GM23338 (cell line): Measurements from ENCODE around the gene UBA6.

Experiments used
- CREB1 ChIP-seq: fragments of 250-450 bp; sonication (Bioruptor Pico); IDR thresholded peaks from 2 replicates; pipeline ENCODE4 v1.5.0; 2020; ENCODE audit warnings: low read depth, mild to moderate bottlenecking, moderate library complexity
- CTCF ChIP-seq, 2 experiments: fragments of 200-600 bp in 1 of 2; sonication (generic) in 1 of 2; conservative IDR thresholded peaks; 2 replicates each; pipeline versions ENCODE4 v1.5.1 to v1.6.1; 2016 to 2017; ENCODE audit warnings: antibody characterized with exemption in 2 of 2, low read depth in 2 of 2, mild to moderate bottlenecking in 2 of 2, moderate library complexity in 1 of 2
- ETS1 ChIP-seq: IDR thresholded peaks from 2 replicates; pipeline ENCODE4 v1.6.1; 2016; ENCODE audit warnings: antibody characterized with exemption
- EZH2 ChIP-seq: fragments of 200-600 bp; sonication (generic); IDR thresholded peaks from one replicate; pipeline ENCODE4 v1.8.0; 2017; ENCODE audit warnings: antibody characterized with exemption, mild to moderate bottlenecking, low read depth; ENCODE audit not compliant: unreplicated experiment
- EZH2phosphoT487 ChIP-seq: fragments of 200-600 bp; sonication (generic); IDR thresholded peaks from one replicate; pipeline ENCODE4 v1.8.1; 2018; ENCODE audit warnings: antibody characterized with exemption; ENCODE audit not compliant: unreplicated experiment
- JUNB ChIP-seq: IDR thresholded peaks from one replicate; pipeline ENCODE4 v1.6.1; 2016; ENCODE audit warnings: antibody characterized with exemption; ENCODE audit not compliant: unreplicated experiment
- NANOG ChIP-seq: IDR thresholded peaks from 2 replicates; pipeline ENCODE4 v1.6.1; 2016; ENCODE audit warnings: antibody characterized with exemption, borderline replicate concordance
- POLR2AphosphoS5 ChIP-seq: IDR thresholded peaks from 2 replicates; pipeline ENCODE4 v1.6.1; 2016; ENCODE audit warnings: antibody characterized with exemption, low read depth
- REST ChIP-seq: IDR thresholded peaks from one replicate; pipeline ENCODE4 v1.6.1; 2018; ENCODE audit warnings: antibody characterized with exemption; ENCODE audit not compliant: unreplicated experiment
- STAT1 ChIP-seq: IDR thresholded peaks from one replicate; pipeline ENCODE4 v1.6.1; 2016; ENCODE audit warnings: antibody characterized with exemption; ENCODE audit not compliant: unreplicated experiment
- ZNF331 ChIP-seq: fragments of 250-450 bp; sonication (Bioruptor Pico); IDR thresholded peaks from 2 replicates; pipeline ENCODE4 v1.5.0; 2020; ENCODE audit warnings: low read depth, mild to moderate bottlenecking, moderate library complexity

- TF ChIP-seq CTCF (conservative IDR thresholded peaks at IDR 0.05; ENCODE audit: low read depth in 2 of 2) (no peak), EZH2 (no peak), REST (no peak), POLR2AphosphoS5 (no peak), JUNB (no peak), ZNF331 (CRISPR knock-in tag) (no peak), CREB1 (no peak), NANOG (no peak), EZH2phosphoT487 (no peak), STAT1 (no peak), ETS1 (no peak)
Observed at GRCh38 chr4:67593741-67594175, 107.2 kb downstream of the UBA6 start.
